ENCODE results near the gene PGBD4.

Gene PGBD4

DNA sequence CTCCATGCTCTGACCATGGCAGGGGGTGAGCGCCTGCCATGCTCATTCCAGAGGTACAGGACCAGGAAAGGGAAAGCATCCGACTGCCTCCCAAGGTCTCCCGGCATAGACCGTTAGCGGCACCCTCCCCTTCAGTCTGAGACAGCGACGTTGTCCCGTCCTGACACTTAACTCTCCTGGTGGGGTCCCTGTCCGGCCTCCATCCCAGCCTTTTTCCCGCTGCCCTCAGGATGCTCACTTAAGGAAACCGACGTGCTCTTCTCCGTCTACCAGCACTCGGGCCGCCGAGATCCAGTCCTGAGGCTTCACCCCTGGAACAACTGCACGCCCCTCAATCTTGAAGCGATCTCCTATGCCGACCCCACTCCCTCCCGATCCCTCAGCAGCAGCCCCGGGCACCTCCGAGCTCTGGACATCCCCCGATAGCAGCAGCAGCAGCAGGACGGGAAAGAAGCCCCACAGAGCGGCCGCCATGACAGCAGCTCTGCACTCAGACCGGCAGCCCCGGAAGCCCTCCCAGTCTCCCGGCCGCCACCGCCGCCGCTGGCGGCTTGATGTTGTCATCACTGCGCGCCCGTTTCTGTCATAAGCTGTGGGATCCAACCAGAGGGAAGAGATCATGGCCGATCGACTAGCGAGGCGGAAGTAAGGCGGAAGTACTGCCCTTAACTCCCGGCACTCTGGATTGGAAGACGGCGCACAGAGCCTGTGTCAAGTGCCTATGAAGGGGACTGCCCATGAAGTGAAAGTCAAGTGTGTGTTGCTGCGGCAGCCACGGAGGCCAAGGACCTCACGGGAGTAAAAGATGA is at the start of gene PGBD4, which contains the start of gene EMC7:
TSS of gene PGBD4 (plus strand) at position 718 of the 809 bp plus-strand sequence. CDS start 449 bp downstream, outside the sequence.
TSS of gene EMC7 (minus strand) at position 497 of the 809 bp plus-strand sequence. CDS start at position 474, 23 bp downstream.
- DNase-seq = peak; percentile 99

DNA sequence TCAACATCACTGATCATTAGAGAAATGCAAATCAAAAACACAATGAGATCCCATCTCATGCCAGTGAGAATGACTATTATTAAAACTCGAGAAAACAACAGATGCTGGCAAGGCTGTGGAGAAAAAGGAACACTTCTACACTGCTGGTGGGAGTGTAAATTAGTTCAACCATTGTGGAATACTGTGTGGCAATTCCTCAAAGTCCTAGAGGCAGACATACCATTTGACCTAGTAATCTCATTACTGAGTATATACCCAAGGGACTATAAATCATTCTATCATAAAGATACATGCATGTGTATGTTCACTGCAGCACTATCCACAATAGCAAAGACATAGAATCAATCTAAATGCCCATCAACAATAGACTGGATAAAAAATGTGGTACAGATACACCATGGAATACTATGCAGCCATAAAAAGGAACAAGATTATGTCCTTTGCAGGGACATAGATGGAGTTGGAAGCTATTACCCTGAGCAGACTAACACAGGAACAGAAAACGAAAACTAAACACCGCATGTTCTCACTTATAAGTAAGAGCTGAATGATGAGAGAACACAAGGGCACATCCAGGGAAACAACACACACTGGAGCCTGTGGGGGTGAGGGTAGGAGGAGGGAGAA is 47.7 kb upstream of the PGBD4 start:
- DNase-seq = no peak

DNA sequence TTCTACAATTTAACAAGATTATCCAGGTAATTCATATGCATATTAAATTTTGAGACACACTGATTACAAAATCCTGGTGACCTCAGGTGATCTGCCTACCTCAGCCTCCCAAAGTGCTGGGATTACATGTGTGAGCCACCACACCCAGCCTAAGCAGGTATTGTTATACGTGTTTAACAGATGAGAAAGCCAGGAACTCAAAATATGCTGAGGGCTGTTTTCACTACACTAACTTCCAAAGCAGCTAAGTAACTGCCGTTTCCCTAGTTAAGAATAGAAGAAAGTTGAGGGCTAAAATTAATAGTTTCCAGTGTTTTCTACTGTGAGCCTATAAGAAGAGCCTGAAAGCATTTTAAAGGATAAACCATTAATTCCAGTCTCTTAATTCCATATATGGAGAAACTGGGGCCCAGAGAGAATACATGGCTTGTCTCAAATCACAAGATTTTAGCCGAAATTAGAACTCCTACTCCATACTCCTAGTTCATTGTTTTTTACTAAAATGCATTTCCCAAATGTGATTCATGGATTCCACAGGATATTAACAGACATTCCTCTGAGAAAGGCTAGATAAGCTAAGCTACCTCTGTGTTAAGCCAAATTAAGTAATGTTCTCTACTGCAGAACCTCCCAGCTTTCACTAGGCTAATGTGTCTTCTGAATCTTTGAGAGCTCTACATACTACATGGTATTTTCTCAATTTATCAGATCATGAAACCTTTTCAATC is 45.9 kb upstream of the PGBD4 start:
- DNase-seq = no peak

DNA sequence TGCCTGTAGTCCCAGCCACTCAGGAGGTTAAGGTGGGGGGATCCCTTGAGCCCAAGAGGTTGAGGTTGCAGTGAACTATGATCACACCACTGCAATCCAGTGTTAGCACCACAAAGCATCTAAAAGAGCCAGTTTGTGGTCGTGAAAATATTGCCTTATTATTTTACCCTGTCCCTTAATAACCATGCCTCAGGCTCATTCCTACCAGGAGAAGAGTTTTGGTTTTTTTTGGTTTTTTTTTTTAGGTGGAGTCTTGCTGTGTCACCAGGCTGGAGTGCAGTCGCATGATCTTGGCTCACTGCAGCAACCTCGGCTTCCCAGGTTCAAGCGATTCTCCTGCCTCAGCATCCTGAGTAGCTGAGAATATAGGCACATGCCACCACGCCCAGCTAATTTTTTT is 45.0 kb upstream of the PGBD4 start:
- DNase-seq = no peak

DNA sequence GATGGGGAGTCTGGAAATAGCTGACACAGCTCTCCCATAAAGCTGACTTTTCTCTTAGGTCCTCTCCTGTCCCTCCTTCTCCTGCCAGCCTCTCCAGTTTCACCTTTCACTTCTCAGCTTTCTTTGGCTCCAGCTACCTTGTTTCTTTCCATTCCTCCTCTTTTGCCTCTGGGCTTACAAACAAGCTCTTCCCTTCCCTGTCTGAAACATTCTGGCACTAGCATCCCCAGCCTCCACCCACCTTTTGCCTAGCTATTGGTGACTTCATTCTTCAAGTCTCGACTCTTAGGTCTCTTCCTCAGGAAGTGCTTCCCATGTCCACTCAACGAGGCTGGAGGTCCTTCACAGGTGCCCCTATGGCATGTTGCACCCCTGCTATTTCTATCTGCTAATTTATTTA is 42.4 kb upstream of the PGBD4 start:
- no peak for DNase-seq

DNA sequence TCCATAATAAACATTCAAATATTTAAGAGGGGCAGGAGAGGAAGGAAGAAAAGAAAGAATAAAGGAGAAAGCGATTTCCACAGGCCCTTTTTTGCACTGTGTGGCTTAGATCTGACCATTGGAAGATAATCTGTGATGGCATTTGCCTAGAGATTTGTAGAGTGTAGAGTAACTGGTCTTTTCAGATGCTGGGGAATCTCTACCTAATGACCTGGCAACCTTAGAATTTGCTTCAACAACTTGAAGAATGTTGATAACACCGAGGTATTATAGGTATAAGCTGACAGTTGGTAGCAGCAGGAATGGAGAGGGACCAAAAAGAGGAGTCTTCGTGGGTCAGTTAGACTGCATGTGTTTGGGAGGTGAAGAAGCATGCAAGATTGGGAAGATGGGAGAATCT is 41.9 kb upstream of the PGBD4 start:
- no peak for DNase-seq

DNA sequence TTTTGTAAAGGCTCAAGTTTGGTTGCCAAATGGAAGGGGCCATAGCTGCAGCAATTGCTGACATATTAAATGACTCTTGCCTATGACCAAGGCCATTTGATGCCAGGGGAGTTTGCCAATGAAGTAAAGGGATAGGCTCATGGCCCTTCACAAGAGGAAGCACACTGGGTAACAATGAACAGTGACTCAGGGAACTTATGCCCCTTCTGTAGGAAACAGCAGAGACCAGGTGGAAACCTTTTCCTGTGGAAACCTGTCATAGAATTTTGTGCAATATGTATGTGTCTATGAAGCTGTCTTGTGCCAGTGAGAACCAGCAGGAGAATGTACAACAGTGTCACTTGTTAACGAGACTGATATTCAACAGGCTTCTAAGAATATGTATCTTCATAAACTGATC is 37.4 kb upstream of the PGBD4 start:
- DNase-seq = no peak

DNA sequence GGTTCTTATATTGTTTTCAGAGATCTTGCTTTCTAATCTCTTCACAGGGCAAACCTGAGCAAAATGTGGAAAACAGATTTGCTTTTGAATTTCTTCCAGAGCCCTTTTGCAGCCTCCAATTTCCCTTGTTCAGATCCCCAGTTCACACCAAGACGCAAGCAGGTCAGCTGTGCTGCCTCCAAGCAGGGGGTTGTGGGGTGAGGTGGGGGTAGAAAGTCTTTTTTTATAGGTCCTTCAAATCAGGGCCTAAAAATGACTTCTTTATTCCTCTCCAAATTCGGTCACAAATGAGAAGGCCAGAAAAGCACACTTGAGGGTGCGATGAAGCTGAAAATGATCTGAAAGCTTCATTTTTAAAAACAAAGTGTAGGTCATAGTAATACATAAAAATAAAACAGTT is 36.6 kb upstream of the PGBD4 start:
- no peak for DNase-seq

DNA sequence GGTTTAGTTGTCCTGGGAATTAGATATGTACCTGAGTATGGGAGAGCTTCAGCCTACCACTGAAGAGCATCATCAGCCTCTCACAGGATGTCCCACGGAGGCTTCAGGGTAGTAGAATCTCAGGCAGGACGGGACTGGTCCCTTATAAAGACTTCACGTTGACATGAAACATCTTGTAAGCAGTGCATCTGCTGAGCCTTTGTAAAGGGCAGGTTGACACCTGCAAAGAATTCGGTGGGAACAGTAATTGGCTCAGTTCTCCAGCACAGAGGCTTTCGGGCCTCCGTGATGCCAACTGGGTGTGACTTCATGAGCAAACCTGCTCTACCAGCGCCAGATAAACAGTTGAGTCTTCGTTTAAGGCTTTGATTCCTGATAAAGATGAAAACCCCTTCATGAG is 35.9 kb upstream of the PGBD4 start:
- DNase-seq = no peak

DNA sequence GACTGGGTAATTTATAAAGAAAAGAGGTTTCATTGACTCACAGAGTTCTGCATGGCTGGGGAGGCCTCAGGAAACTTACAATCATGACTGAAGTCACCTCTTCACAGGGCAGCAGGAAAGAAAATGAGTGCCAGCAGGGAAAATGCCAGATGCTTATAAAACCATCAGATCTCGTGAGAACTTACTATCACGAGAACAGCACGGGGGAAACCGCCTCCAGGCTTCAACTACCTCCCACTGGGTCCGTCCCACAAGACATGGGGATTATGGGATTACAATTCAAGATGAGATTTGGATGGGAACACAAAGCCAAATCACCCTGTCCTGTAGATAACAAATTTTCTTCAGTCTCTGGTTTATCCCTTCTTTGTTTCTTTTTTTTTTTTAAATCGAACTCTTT is 31.9 kb upstream of the PGBD4 start:
- no peak for DNase-seq

DNA sequence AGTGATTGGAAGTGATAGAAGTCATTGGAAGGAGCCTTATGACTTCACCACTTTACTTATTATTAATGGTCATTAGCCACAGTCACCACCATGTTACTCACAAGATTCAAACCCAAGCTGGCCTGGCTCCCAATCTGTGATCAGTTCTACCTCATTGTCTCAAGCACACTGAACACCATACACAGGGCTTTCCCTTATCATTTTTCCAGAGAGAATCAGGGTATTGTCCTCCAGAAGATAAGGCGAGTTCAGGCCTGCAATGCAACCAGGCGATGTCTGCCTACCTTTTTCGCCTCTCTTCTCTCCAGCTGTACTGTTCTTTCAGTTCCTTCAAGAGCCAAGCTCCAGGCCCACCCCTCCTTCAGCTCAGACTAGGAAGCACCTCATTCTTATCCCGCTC is 25.1 kb upstream of the PGBD4 start:
- DNase-seq = no peak

DNA sequence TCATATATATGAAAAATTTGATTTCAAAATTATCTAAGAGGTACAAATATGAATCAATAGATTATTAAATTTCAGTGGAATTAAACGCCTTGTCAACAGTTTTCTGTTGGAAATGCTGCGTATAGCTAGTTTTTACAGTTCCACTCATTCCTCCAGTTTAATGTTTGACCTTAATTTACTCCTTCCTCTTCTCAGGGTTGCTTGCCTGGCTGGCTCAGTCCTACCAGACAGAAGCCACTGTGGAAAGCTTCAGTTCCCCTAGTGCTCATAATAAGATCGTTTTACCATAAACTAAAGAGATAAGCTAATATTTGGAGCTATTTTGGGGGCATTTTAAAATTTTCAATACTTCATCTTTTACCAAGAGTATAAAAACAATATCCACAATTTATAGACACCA is 23.0 kb upstream of the PGBD4 start:
- DNase-seq = no peak

DNA sequence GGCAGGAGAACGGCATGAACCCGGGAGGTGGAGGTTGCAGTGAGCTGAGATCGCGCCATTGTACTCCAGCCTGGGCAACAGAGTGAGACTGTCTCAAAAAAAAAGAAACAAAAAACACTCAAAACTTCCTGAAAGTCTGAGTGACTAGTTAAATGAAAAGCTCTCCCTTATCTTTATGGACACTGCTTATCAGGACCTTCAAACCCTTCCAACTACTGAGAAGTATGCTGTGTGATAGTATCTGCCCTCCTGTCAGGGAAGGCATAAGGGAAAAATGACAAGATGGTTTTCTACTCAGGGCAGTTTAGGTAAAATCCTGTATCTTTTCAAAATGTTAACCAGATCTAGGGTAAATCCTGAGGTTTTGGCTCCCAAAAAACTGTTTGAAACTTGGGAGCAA is 22.0 kb upstream of the PGBD4 start:
- DNase-seq = no peak

DNA sequence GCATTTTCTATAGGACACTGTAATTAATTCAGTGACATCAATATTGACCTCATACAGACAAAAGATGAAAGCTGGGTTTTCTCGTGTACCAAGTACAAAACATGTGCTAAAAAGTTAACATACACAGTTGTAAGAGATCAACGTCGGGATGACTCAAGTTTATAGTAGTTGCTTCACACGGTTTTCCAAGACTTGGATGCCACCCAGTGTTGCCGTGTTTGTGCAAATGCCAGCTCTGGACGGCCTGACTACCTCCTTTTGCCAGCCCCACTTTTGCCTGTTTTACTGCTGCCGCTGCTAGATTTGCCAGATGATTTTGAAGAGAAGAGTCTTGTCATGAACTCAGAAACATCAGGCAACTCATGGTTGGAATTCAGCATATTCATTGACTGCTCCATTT is 17.8 kb upstream of the PGBD4 start:
- DNase-seq = no peak

DNA sequence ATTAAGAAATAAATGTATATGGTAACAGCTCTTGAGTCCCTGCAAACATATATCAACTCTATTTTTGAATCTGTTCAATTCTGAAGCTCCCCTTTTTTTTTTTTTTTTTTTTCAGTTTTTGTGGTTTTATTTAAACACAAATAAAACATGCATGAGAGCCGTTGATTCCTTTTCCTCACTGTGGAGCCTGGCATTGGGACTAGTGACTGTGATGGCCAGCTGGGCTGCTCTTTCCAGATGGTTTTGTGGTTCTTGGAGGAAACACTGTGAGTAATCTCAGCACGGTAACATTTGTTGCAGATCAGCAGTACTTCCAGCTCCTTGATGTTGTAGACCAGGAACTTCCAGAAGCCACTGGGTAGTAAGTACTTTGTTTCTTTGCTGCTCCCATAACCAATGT is 16.1 kb upstream of the PGBD4 start:
- DNase-seq = no peak

DNA sequence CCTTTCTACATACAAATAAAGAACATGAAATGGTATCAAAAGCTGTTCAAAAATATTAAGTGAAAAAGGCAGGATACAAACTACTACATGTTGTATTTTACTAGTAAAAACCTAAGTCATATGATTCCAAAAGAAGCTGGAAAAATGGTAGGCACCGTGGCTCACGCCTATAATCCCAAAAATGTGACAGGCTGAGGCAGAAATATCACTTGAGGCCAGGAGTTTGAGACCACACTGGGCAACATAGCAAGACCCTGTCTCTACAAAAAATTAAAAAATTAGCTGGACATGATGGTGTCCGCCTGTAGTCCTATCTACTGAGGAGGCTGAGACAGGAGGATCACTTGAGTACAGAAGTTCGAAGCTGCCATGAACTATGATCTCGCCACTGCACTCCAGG is 2.0 kb upstream of the PGBD4 start:
- DNase-seq = no peak

DNA sequence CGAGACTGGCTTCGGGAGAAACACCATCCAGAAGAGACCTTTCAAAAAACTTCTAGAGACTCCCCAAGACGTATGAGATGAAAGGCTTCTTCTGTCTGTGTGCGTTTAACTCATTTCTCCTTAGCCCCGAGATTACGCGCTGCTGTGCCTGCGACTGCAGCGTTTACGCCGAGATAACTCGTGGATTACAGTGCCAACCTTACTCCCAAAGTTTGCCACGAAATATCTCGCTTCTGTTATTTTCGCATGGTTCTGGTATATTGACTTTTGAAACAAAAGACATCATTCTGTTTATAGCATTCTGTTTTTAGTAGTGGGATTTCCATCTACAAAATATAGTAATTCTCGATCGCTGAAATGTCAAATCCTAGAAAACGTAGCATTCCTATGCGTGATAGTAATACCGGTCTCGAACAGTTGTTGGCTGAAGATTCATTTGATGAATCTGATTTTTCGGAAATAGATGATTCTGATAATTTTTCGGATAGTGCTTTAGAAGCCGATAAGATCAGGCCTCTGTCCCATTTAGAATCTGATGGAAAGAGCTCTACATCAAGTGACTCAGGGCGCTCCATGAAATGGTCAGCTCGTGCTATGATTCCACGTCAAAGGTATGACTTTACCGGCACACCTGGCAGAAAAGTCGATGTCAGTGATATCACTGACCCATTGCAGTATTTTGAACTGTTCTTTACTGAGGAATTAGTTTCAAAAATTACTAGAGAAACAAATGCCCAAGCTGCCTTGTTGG is 467 bp downstream of the PGBD4 start:
- no peak for DNase-seq

DNA sequence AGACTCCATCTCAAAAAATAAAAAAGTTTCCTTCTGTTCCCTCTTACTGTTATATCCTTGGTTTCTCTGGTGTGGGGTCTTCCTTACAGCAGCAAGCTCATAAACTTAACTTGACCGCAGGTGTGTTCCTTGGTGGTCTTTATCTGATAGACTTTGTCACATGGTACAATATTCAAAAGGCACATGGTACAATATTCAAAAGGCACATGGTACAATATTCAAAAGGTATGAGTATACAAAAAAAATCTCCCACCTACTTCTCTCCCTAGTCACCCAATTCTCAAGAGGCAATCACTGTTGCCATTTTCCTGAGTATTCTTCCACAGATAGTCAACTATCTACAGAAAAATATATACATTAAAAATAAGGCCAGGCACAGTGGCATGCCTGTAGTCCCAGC is 4.5 kb downstream of the PGBD4 start:
- DNase-seq = no peak

DNA sequence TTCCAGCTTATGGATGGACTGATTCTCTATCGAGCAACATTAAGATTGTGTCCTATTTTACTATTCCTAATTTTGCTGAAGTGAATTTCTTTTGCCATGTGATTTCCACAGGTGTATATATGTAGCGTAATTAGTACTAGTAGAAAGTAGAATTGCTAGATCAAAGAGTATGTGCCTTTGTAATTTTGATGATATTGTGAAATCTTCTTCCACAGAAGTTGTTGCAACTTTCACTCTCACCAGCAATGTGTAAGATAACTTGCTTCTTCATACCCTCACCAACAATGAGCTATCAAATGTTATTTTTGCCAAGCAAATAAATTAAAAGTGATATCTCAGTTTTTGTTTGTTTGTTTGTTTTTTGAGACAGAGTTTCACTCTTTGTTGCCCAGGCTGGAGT is 5.4 kb downstream of the PGBD4 start:
- no peak for DNase-seq

DNA sequence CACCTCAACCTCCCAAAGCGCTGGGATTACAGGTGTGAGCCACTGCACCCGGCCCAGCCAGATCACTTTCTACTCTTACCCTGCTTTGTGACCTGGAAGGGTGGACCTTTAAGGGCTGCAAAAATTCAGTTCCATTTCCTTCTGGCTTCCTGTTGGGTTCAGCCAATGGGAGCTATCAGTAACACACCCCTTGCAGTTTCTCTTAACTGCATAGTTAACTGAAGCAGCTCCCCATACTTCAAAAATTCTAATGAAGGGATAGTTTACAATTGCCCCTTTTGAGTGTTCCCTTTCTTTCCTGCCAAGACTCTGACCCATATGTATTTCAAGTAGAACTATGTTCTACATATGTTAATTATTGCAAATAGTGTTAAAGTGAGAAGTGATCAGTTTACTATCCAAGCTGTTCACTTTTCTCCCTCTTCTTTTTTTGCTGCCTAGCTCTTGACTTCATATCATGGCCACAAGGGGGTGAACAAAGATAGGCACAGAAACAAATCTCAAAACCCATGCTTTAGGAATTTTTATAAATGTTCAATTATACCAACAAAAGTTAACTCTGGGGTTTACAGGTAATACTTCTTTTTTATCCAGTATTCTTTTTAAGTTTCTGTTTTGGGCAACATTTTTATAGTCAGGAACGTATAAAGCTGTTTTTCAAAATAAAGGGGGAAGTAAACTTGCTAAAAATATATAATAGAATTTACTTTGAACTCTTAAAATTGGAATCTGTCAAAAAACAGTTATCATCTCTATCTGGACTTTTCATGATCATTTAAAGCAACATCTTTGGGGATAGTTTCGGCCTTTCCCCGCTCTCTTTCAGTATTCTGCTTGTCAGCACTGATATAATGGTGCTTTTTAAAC is 8.1 kb downstream of the PGBD4 start:
- DNase-seq = no peak

DNA sequence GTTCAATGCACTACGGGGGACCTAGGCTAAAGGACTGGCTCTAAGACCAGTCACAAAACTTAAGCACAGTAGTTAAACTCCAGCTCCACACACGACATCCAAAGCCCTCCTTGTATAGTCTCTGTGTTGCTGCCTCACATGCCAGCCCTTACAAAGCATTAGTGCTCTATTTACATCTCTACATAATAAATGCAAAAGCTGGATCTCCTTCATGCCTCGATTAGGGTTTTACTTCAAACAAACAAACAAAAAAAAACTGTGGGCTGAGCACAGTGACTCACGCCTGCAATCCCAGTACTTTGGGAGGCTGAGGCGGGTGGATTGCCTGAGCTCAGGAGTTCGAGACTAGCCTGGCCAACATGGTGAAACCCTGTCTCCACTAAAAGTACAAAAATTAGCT is 9.6 kb downstream of the PGBD4 start:
- no peak for DNase-seq

DNA sequence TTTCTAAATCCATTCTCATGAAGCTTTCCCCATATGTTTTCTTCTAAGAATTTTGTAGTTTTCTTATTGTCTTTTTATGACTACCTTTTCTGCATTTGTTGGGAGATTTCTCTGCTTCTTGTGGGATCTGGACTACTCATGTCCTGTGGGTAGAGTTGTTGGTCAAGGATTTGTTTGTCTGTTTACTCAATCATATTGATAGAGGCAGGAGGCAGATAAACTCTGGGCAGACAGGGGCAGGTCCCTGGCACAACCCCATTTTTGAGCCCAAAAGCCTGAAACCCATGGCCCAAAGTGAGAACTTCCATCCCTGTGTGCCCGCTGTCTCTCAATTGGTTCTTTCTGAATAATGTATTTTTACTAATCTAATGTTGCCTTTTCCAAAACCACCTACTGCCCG is 12.3 kb downstream of the PGBD4 start:
- DNase-seq = no peak

All from activated naive CD4-positive, alpha-beta T cell treated with anti-CD3 and anti-CD28 coated beads, Interleukin-2, amount 50 U/mL, for 16 hours (primary cell).